GM21526 (cell line): Measurements from ENCODE around the gene MAVS.

Experiments used
- ATAC-seq: cut with Tn5 transposase; IDR thresholded peaks from one replicate; pipeline ENCODE4 v1.9.1; 2021; ENCODE audit warnings: moderate library complexity; ENCODE audit not compliant: unreplicated experiment, low FRiP score

The MAVS gene

DNA sequence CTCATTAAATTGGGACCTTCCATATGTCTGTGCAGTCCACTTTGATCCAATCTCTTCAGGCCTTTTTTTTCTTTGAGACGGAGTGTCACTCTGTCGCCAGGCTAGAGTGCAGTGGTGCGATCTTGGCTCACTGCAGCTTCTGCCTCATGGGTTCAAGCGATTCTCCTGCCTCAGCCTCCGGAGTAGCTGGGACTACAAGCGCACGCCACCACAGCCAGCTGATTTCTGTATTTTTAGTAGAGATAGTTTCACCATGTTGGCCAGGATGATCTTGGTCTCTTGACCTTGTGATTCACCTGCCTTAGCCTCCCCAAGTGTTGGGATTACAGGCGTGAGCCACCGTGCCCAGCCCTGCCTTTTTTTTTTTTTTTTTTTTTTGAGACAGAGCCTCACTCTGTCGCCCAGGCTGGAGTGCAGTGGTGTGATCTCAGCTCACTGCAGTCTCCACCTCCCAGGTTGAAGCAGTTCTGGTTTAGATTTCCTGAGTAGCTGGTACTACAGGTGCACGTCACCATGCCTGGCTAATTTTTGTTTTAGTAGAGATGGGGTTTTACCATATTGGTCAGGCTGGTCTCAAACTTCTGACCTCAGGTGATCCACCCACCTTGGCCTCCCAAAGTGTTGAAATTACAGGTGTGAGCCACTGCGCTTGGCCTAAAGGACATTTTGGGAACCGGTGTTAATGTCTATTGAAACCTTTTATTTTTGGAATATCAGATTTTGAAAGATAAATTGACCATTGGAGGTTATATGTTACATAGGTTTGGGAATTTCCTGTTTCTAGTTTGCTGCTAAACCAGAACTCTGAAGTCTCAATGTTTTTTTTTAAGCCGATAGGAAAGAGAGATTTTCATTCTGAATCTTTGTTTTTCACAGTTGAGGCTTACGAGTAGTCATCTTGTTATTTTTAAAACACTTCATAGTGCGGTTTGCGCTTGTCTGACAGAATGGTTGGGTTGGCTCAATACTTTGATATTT, 60.4 kb downstream of the MAVS start:
- peak; percentile 80 for ATAC-seq

DNA sequence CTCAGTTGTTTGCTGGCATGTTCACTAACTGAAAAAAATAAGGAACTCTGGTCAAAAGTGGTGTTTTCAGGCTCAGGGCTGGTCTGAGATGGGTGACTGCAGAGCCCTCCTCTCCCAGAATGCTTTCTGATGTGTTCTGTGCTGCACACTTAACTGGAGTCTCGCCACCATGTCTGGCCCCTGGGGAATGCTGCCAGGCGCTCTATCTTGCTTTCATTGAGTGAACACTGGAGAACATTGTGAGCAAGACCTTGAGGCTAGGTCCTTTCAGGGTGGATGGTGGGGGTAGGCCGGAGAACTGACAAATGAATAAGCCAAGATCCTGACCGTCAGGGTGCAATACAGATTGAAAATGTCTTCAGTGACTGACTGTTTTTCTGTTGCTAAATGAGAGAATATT, 62.0 kb downstream of the MAVS start:
- ATAC-seq = no peak

DNA sequence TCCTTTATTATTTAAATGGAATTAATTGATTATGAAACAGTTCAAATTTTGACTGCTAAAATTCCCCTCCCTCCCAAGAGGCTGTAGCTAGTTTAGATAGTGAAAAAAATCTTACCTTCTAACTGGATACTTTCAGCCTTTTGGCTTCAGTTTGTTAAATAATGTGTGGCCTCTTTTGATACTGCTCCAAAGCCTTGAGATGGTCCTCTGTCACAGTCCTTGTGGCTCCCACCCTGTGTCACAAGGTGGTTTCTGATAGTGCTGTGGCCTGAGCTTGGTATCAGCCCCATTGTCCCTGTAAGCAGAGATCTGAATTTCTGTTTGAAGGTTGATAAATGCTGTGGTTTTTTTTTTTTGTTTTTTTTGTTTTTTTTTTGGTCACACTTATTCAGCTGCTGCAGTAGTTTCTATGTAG, 63.3 kb downstream of the MAVS start:
- no peak for ATAC-seq

DNA sequence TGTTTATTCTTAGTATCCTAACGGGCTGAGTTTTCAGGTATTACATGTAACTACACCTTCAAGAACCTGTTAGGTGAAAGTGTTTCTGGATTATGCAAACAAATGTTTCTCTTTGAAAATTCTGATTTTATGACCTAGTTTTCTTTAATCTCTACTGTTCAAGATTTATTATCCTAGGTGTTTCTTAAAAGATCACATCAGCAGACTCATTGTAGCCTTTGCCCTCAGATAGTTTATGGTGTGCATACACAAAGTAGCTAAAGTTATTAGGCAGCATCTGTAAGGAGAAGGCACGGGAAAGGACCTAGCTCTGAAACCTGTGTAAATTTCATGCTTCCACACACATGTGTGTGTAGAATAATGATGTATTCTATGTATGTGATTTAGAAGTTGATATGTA, 64.2 kb downstream of the MAVS start:
- ATAC-seq = no peak

DNA sequence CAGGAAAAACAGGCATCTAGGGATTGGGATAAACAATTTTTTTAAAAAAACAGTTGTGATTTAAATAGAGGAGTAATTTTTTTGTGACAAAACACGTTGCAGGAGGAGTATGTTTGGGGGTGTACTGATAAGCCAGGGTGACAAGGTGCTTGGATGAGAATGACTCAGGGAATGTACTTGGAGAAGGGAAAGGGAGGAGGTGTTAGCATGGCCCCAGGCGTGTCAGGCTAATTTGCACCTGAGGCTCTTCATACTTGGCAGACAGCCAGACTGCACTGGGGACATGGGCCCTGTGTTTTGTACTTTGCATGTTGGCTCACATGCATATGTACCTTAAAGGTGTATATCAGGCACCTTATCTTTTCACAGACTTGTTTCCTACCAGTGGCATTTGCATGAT, 65.3 kb downstream of the MAVS start:
- ATAC-seq = no peak

DNA sequence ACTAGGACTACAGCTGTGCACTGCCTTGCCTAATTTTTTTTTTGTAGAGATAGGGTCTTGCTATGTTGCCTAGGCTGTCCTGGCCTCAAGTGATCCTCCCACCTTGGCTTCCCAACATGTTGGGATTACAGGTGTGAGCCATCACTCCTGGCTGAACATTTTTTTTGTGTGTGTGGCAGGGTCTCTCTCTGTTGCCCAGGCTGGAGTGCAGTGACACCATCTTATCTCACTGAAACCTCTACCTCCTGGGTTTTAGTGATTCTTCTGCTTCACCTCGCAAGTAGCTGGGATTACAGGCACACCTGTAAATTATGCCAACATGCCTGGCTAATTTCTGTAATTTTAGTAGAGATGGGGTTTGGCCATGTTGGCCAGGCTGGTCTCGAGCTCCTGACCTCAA, 67.8 kb downstream of the MAVS start:
- no peak for ATAC-seq

DNA sequence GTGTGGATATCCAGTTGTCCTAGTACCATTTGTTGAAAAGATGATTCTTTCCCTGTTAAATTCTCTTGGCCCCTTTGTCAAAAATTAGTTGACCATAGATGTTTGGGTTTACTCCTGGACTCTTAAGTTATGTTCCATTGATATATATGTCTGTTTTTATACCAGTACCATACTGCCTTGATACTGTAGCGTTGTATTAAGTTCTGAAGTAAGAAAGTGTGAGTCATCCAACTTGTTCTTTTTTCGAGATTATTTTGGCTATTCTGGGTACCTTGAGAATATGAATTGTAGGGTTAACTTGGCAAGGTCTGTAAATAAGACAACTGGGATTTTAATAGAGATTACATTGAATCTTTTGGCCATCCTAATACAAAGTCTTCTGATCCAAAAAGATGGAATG, 69.1 kb downstream of the MAVS start:
- ATAC-seq = no peak

DNA sequence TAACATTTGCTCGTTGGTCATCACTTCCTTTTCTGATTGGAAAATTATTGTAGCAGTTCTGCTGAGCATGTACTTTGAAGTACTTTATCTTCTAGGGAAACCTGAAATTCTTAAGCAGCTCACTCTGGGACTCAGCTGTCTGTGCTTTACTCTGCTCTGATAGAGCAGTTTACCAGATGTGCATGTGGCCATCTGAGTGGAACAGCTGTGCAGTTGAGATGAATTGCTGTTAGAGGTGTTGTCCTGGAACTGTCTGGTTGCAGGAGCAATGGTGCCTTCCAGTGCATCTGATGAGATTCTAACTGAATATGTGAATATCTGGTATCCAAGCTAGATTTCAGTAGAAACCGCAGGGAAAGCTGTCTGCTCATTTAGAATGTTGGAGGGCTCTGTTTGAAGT, 69.7 kb downstream of the MAVS start:
- no peak for ATAC-seq

DNA sequence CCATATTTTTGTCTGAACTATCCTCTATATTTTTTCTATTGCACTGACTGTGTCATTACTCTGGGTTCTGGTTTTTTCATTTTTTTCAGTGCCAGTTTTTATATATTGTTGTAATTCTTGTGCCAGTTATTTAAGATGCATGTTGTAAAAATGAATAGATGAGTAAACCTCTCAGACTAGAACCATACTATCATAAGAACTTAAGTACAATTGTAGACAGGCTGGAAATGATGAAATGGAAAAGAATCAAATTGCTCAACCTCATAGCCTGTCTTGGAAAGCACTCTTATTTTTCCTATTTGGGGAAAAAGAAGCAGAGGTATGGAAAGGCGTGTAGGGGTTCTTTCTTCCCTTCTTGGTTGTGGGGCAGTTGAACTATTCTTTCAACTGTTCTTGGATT, 72.7 kb downstream of the MAVS start:
- no peak for ATAC-seq

DNA sequence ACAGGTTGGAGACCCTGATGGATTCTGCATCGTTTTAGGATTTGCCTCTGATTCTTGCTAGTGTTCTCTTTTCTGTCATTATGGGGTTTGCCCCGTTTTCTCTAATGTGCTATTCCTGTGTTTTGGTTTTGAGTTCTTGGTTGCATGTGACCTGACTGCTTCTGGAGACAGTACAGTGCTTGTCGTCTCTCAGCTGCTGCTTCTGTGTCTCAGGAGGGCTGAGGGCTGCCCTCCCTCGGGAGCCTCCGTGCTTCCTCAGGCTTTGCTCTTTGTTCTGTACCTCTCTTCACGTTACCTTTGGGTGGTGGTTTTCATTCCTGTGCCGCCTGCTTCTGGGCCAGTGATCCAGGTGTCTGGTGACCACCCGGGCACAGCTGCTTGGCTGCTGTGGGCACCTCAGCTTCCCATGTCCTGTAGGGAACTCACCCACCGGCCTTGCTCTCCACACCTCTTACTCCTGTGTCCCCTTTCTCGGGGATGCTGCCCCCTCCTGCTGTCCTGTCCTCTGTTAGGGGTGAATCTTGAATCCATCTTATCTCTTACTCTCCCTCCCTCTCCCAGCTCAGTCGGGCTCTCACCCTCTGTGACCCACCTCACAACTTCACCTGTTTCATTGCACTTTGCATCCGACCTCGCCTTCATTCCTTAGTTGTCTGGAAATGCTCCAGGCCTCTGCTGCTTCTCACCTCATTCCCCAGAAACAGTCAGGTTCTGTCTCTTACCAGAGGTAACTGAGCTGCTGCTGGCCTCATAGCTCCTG, 75.8 kb downstream of the MAVS start:
- no peak for ATAC-seq

DNA sequence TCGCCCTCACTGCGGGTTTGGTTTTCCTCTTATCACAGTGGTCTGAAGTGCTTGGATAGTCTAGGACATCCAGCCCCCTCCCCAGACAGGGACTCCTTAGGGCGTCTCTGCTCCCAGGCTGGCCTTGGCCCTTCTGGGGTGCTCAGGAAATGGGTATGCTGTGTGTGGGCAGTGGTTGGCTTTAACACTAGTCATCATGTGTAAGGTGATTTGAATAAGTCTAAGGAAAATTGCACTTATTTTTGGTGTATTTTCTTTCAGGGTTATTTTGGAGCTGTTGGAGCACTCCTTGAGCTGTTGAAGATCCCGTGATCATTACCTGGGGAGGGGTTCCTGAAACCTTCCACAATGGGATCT, 76.3 kb downstream of the MAVS start:
- no peak for ATAC-seq

DNA sequence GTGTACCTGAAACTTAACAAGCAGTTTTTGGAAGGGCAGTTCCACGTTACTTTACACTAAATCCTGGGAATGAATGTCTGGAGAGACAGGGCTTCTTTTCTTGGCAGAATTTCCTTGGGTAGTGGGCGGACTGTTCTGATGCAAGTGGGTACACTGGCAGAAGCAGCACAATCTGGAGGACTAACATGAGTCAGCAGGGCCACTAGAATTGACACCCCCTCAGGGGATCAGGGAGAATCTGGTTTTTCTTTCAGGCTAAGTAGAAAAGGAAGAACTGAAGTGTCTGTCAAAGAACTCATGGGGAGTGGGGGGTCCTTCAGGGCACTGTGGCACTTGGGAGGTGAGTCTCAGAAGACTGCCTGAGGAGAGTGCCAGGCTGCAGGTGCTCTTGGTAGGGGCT, 77.2 kb downstream of the MAVS start:
- no peak for ATAC-seq

DNA sequence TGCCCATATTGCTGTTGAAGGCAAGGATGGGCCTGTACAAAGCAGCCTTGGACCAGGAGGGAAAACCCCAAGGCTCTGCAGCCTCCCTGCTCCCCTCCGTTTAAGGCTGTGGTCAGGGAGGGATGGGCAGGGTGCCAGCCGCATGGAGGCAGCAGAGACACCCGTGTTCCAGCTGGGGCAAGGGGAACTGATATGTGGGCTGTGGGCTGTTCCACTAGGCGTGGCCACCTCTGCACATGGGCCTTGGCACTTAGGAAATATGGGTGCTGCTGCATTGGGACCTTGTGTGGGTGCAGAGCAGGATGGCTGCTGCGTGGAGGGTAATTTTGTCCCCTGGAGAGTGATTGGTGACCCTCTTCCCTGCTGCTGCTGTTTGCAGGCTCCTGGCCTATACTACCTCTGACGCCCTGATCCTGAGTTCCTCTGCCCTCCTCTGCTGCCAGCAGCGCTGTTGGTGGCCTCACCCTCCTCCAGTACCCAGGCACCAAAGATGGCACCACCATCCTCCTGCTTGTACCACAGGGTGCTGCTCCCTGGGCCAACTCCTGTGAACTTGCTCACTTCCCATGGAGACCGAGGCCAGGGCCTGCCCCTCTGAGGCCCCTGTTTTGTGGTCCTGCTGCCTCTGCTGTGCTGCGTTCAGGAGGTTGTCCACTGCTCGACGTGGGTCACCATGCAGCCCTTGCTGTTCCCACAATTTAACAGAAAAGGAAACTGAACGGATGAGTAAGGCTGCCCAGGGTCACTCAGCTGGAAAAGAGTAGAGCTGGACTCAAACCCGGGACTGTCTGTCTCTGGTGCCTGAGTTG, 77.9 kb downstream of the MAVS start:
- ATAC-seq = no peak

DNA sequence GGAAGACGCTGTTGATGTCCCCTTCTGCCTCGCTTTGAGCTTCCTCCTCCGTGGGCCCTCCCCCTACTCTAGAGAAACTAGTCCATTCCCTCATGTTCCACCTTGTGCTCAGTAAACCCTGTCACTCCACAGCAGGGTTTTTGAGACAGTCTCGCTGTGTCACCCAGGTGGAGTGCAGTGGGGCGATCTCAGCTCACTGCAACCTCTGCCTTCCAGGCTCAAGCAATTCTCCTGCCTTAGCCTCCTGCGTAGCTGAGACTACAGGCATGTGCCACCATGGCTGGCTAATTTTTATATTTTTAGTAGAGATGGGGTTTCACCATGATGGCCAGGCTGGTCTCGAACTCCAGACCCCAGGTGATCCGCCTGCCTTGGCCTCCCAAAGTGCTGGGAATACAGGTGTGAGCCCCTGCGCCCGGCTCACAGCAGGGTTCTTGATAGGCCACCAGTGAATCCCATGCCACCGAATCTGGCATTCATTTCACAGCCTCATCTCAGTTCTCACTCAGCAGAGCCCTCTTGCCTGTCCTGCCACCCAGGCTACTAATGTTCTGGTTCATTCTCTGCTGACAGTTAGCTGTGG, 78.6 kb downstream of the MAVS start:
- no peak for ATAC-seq
